GM21360 (cell line): Measurements from ENCODE around the gene TENT4A.

Experiments used
- ATAC-seq: cut with Tn5 transposase; IDR thresholded peaks from one replicate; pipeline ENCODE4 v1.9.1; 2021; ENCODE audit warnings: mild to moderate bottlenecking, moderate library complexity; ENCODE audit not compliant: unreplicated experiment

TENT4A gene

DNA sequence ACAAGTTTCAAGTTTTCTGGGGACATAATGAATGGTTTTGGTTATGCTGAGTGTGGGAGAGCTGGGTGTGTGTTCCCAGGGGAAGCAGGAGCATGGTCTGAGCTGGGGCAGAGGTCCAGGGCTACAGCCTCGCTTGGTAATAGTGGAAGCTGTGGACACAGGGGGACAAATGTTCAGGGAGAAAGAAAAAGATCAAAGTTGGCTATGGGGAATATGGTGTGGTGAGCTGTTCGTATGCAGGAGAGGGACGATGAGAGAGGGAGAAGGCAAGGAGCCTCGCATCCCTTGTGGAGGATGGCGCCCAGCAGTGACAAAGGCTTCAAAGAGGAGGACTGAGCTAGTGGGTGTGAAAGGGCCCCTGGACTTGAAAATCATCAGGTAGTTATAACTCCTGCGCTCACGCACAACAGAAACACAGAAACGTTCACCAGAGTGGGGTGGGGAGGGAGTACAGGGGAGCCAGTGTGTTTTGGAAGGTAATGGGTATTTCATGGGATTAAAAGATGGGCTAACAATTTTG is 77.2 kb downstream of the TENT4A start:
- ATAC-seq, result no peak

DNA sequence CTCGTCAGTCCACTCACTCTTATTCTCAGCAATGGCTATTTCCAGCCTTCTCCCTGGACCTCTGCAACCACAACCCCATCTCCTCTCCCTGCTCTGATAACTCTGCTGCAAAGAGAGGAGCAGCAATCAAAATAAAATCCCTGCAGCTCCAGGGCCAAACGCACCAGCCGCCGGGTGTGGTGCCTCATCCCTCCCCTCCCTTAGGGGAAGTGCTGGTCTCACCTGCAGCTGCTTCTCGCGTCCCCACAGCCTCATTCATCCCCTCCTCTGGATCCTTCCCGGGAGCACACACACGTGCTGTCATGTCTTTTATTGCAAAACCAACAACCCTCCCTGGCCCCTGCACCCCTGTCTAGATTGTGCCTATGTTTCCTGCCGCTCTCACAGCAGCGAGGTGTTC is 77.8 kb downstream of the TENT4A start:
- no peak for ATAC-seq

DNA sequence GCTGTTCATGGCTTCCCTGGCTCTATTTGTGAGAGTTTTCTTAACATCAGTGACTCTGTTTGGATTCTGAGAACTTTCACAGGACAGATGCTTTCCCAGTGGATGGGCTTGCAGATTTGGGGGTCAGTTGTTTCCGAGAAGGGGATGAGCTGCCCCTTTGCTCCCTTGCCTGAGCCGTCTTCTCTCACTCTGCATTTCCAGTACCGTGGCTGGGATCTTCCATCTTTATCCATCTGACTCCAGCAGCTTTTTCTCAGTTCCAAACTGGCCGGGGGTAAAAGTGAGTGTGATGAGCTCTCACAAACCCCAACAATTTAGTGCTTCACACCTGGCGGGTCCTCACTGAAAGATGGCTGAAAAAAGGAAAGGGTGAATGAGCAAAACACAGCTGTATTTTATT is 79.1 kb downstream of the TENT4A start:
- no peak for ATAC-seq

GRCh38 chr5:6792911-6793471 is 79.8 kb downstream of the TENT4A start:
- ATAC-seq, result no peak

GRCh38 chr5:6801236-6801635 is 88.0 kb downstream of the TENT4A start:
- ATAC-seq, result no peak

DNA sequence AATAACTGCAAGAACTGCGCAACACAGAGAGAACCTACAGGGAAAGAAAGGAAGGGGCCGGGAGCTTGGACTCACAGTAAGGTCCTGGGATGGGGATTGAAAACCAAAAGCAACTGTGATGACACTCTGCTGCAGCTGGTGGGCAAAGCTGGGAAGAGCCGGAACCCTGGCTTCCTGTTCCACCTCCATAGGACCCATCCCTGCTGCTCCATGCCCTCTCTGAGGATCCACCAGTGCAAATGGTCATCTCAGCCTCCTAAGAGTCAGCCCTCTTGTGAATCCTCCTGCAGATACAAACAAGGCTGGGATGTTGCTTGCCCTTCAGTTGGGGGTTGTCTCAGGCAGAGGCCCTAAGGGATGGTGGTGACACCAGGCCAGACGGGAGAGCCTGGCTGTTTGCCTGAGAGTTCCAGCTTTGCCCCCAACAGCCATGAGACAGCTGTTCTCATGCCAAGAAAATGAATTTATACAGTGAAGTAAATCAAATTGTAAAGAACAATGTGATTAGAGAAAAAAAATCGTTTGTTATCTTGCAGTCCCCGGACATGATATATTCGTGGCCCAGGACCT is 90.8 kb downstream of the TENT4A start:
- ATAC-seq, result no peak

DNA sequence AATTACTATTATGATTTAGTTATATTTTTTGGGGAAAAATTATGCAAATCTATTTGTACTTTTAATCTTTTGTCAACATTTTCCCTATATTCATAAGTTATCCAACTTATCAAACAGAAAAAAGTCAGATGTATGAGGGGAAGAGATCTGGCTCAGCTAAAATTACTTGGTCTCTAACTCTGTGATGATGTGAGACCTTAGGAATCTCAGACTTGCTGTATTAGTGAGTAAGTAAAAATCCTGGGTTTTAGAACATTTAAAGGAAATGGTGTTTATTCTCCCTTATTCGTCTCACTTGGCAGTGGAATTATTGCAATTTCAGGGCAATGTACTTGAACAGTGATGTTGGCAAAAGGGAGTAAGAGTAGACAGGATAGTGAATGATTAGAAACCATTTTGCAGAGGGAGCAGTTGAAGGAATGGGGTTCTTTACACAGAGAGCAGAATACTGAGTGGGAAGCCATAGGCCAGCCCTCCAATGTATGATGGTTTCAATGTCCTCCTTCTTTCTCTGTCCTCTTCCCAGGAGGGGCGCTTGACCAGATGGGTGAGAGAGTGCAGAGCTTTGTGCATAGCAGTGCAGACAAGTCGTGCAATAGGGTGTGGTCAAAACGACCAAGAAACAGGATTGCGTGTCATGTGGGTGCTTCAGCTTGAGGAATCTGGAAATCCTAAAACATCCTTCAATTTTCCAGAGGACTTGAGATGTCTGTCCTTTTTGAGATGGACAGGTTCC is 91.7 kb downstream of the TENT4A start:
- ATAC-seq, result no peak

- ATAC-seq, result no peak
Measured at GRCh38 chr5:6805841-6806240, 92.6 kb downstream of the TENT4A start.
